GM18505 (cell line): Measurements from ENCODE around the gene FDXACB1.

Experiments
- ATAC-seq: cut with Tn5 transposase; IDR thresholded peaks from one replicate; pipeline ENCODE4 v1.9.1; 2021; ENCODE audit not compliant: unreplicated experiment
- POLR2A ChIP-seq: IDR thresholded peaks from 4 replicates; pipeline ENCODE4 v1.6.1; 2011; ENCODE audit warnings: borderline replicate concordance; ENCODE audit not compliant: insufficient read depth, insufficient read length; ENCODE audit errors: extremely low read depth

The FDXACB1 gene, protein sequence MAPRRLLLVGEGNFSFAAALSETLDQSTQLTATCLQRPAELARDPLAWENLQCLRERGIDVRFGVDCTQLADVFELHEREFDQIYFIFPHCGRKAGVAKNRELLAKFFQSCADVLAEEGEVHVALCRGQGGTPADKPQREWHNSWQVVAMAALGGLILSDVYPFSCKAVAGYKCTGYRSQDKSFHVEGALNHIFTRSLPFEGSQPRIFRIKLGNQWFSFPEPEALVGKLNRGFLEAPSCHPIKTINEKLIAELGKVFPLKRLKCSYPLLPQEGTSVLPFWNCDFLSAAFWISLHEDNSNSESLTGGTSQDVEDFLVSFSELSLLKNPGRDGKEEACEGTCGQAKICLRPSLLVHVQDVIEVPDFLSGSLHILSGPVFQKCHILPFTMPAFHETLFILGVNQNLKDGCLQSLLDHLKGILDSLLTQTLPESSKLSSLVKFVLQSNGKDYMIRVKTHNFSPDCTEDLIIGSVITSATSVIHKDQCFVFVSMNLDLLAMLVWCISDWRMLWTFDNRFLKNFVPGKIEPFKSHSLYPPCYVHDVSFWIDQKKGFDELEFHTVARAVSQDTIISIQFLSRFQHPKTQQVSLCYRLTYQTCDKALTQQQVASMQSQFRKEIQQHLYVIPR

DNA sequence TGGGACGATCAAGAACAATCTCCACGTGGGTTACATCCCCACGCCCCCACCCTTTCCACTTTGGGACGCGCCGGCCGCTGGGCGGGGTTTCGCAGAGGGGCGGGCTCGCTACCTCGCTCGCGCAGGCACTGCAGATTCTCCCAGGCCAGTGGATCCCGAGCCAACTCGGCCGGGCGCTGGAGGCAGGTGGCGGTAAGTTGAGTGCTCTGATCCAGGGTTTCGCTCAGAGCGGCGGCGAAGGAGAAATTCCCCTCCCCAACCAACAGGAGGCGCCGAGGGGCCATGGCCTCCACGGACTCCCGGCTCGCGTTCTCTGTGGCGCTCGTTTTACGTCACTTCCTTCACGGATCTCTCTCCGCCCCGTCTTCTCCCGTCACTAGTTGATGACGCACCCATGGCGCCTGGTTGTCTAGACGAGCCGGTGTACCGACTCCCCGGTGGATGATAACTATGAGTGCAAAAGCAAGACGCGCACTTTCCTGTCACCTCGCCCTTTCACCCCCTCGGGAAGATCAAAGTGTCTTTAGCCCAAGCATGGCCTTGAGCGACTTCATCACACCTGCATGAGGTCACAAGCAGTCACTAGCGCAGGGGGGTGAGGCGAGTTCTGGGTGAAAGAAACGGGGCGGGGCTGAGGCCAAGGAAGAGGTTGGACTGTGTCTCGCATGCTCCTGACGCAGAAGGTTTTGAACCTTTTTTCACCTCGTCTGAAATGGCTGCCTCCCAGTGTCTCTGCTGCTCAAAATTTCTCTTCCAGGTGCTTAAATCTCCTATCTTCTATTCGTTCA lies at the start of gene FDXACB1, which contains the start of gene CFAP68:
FDXACB1 (minus strand) TSS at position 317 of the 788 bp plus-strand sequence; CDS start at position 284, 33 bp downstream.
CFAP68 (plus strand) TSS at position 693 of the 788 bp plus-strand sequence; CDS start at position 713, 20 bp downstream.
- peak; percentile 72 for TF ChIP-seq POLR2A
- peak; percentile 92 for ATAC-seq

DNA sequence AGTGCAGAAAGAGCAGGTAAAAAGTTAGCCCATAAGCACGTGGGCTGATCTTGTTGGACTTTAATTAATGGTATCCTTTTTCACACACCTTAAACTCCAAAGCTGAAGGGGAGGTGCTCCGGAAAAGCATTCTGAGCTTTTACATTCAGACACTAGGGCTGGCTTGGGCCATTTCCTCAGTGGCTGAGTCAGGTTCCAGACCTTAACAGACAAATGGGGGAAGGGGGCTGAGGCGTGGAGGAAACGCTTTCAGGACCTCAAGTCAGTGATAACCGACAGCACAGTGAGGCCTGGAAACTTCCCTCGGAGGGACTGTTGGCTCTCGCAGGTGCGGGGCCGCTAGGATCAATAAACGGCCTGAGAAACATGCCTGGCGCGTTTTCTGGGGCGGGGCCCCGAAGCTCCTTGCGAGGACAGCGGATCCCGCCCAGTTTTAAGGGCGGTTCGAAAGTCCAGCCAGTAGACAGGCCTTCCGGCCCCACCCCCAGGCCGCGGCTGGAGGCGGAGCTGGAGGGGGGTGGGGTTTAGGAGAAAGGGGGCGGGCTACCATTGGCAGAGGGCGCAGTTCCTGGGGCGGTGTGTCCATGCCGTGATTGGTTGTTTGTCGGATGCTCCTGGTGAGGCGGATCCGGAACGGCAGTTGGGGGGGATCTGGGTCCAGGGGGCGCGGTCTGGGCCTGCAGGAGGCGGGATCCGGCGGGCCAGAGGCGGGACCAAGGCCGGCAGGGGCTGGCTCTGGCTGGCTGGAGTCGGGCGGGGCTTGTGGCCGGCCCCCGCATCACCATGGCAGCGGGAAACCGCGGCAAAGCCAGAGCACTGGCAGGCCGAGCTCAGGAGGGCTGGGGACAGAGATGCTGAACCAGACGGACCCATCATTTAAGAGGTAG lies 47.8 kb upstream of the FDXACB1 start:
- peak; percentile 89 for ATAC-seq
- TF ChIP-seq POLR2A: peak; percentile 75

DNA sequence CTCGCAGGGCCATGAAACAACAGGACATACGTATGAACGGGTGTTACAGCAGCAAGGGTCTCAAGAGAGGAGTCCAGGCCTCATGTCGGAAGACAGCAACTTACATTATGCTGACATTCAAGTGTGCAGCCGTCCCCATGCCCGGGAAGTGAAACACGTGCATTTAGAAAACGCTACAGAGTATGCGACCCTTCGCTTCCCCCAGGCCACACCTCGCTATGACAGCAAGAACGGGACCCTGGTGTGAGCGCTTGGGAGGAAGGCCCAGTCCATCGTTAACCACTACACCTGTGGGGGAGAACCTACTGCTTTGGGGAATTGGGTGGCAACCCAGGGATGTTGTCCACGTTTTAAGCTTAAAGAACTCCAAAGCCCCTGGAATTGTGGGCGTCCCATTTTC lies 47.0 kb upstream of the FDXACB1 start:
- ATAC-seq: no peak
- TF ChIP-seq POLR2A: no peak

DNA sequence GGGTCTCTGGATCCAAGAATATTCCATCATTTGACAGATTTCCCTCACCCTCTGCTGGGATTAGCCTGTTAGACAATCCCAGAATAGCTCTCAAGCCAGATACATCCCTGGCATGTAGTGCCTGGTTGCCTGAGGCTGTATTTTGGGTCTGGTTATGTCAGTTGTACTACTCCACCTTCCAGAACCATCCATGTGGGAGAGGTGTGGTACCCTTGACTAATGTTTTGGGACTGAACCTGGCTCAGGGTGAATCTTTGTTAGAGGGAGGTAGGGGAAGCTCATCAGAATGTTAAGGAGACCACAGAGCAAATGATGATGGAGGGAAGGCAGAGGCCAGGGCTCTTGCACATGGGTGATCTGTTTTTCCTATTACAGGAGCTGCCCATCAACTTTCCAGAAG lies 45.0 kb upstream of the FDXACB1 start:
- ATAC-seq: no peak
- TF ChIP-seq POLR2A: no peak

DNA sequence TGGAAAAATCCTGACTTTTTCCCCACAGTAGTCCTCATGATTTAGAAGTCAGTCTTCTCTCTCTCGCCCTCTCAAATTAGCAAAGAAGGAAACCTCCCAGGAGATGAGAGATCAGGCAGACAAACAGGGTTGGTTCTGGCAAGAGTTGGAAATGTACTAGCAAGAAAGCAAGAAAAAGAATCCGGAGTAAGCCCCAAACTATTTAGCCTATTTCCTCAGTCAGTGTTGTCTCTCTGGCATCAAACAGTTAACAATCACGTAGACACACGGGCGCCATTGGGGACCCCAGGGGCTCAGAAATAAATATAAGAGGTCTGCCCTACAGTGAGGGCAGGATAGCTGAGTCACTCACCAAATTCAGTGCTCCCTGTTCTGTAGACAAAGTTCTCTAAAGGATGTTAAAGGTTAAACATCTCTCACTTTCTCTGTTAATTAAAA lies 44.4 kb upstream of the FDXACB1 start:
- TF ChIP-seq POLR2A: no peak
- ATAC-seq: no peak

DNA sequence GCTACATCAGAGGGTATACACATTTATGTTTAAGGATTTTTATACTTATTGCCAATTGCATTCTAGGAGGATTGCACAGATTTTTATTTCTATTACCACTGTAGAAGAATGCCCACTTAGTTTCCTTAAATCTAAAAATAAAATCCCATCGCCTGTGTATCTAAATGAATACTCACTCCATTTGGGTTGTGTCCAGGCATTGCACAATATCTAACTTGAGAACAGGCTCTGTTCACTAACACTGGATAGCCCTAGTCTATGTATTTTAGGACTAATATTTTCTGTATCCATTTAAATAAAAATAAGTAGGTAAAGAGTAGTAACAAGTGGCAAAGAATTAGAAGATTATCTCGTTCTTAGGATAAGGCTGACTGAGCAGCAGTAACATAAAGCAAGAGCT lies 43.8 kb upstream of the FDXACB1 start:
- ATAC-seq: no peak
- no peak for TF ChIP-seq POLR2A

DNA sequence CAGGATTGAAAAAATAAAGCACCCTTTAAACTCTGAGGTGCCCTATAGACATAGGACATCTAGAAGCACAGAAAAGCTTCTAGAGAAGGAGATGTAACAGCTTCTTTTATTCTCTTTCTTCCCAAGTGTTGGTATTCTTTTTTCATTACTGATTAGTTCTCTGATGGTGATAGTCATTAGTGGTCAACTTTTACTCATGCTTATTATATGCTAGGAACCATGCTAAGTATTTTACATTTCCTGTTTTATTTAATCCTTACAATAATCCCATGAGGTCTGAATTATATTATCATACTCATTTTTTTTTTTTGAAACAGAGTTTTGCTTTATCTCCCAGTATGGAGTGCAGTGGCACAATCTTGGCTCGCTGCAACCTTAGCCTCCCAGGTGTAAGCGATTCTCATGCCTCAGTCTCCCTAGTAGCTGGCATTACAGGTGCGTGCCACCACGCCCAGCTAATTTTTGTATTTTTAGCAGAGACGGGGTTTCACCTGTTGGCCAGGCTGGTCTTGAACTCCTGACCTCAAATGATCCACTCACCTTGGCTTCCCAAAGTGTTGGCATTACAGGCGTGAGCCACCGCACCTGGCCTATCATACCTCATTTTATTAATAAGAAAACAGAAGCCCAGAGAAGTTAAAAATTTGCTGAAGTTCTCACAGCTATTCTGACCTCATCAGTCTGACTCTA lies 42.7 kb upstream of the FDXACB1 start:
- ATAC-seq: no peak
- no peak for TF ChIP-seq POLR2A

DNA sequence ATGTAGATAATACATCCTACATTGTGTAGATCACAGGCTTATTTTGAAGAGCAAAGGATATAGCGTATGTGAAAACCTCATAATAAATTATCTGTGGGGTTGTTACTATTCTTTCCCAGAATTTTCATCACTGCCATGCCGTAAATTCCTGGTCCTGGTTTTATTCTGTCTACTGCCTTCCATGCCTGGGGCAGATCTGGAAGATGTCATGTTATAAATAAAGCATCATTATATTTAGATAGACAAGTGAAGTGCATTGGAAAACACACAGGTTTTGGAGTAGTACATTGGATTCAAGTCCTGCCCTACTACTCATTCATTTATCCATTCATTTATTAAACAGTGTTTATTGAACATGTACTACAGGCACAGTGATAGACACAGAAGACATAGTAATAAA lies 41.9 kb upstream of the FDXACB1 start:
- ATAC-seq: no peak
- TF ChIP-seq POLR2A: no peak

DNA sequence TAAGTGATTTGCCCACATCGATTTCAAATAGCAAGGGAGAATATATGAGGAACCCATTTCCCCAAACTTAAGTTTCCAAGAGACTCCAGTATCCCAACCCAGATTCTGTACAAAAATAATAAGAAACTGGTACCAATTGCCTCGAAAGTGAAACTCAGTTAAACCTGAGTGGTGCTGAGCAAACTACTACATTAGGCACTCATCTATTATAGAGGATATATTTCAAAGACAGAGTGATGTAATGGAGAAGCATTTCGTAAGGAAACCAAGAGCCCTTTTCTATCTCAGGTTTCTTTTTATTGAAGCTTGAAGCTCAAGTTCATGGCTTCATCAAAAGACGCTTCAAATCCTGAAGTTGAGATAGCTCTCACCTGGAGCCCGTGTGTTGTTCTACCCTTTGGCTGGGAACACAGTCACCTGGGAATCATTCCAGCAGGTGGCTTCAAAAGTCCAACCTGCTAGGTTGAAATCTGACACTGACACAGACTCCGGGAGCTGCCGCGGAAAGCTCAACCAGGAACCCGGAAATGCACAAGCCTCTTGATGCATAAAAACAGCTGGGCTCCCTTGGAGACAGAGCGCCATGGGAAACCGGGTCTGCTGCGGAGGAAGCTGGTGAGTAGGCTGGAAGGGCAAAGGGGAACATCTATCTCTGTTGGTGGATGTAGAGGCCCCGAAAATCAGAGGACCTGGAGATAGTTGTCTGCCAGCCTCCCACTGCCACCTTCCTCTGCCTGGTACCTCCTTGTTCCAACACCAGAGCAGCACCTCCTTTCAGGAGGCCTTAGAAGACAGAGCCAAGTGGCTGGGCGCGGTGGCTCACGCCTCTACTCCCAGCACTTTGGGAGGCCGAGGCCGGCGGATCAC lies 39.7 kb upstream of the FDXACB1 start, which contains the start of gene C11orf52:
C11orf52 (plus strand) TSS at position 524 of the 867 bp plus-strand sequence; CDS start at position 584, 60 bp downstream.
- ATAC-seq: no peak
- TF ChIP-seq POLR2A: no peak

DNA sequence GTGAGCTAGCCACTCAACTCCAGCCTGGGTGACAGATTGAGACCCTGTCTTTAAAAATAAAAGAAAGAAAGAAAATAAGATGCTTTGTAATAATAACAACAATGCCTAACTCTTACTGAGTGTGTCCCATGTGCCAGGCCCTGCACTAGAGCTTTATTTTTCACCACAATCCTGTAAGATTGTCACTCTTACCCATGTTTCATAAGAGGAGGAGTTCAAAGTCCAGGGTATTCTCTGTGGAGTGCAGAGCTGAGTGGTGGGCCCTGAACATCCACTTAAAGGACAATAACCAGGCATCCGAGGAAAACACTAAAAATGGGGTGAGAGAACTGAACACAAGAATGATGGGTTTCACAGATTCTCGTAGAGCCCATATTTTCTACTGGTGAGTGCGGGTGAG lies 38.8 kb upstream of the FDXACB1 start:
- ATAC-seq: no peak
- no peak for TF ChIP-seq POLR2A

DNA sequence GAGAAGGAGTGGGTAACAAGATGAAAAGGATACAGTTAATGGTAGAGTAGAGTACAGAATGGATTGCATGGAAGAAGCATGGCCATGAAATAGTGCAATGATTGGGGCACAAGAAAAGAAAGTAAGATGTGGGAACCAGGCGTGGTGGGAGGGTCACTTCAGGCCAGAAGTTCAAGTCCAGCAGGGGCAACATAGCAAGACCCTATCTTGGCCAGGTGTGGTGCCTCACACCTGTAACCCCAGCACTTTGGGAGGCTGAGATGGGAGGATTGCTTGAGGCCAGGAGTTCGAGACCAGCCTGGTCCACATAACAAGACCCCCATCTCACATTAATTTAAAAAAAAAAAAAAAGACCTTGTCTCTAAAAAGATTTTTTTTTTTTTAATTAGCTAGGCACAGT lies 38.3 kb upstream of the FDXACB1 start:
- no peak for ATAC-seq
- no peak for TF ChIP-seq POLR2A
